HG03280 (cell line): ENCODE results near the gene C2CD2.

Source experiments
- ATAC-seq: cut with Tn5 transposase; IDR thresholded peaks from one replicate; pipeline ENCODE4 v1.9.1; 2021; ENCODE audit warnings: mild to moderate bottlenecking, moderate library complexity; ENCODE audit not compliant: unreplicated experiment

C2CD2 gene

DNA sequence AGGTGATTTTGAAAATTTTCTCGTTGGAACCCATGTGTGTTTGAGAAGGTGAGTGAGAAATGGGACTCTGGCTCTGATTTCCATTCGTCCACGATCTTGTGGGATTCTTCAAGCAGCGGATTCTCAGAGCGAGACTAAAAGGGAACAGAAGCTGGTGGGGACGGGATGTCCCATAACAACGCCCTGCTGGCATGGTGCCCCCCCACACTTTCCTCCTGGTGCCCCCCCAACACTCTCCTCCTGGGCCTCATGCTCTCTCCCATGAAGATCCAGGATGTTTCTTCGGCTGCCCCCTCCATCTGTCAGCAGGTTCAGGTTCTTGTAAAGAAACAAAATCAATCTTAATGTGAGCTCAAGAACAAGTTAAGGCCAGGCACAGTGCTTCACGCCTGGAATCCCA lies 103.7 kb downstream of the C2CD2 start:
- no peak for ATAC-seq

DNA sequence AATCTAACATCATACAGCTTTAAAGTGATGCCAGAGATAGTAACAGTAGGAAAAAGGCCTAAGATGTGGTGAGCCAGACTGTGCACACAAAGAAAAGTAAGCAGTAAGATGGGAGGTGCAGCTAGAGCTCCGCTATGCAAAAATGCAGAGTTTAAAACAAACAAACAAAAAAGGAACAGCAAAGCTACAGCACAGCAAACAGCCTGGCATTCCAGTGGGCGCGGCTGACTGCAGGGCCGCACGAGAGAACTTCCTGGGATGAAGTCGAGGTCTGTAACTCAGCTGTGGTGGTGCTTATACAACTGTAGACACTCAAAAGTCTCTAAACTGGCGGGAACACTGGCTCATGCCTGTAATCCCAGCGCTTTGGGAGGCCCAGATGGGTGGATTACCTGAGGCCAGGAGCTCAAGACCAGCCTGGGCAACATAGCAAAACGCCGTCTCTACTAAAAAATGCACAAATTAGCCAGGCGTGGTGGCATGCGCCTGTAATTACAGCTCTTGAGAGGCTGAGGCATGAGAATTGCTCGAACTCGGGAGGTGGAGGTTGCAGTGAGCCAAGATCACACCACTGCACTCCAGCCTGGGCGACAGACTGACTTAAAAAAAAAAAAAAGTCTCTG lies 104.7 kb downstream of the C2CD2 start:
- ATAC-seq: no peak

DNA sequence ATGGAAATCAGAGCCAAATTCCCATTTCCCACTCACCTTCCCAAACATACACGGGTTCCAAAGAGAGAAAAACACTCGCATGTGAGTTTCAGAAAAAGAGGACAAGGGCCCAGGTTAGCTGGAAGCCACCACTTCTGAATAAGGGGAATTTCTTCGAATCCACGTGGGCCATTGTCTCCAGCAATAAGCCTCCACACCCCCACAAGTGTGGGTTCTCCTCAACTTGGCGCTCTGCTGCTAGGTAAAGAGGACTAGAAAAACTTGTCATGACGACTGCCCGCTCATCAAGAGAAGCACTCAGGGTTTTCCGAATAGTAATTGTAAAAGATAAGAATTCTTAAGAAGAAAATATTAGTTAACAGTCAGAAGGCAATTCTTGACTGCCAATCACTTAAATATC lies 105.3 kb downstream of the C2CD2 start:
- no peak for ATAC-seq

DNA sequence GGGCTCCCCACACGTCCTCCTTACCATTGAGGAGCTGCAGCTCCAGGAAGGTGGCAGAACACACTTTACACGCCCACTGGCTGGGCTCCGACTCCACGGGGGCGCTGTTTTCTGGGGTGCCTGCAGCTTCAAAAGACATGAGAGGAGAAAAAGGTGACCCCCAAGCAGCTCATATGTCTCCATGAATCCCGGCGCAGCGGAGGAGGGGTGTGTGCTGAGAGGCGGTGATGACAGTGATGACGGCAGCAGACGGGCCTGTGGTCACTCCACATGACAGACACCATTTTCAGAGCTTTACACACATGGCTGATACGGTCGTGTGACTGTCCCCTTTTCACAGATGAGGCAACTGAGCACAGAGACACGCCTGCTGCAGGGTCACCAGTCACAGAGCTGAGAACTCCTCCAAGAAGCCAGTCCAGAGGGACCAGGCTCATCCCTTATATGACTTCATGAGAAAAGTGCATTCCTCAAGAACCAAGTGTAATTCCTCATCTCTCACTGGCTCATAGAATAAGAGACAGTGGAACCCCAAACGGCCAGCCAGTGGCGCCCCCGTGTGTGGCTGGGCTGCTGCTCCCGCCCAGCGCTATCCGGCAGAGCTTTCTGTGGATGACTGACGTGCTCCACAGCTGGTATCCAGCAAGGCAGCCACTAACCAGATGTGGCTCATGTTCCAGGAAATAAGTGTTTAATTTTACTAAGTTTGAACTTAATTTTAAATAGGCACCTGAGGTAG lies 106.6 kb downstream of the C2CD2 start:
- ATAC-seq: no peak

DNA sequence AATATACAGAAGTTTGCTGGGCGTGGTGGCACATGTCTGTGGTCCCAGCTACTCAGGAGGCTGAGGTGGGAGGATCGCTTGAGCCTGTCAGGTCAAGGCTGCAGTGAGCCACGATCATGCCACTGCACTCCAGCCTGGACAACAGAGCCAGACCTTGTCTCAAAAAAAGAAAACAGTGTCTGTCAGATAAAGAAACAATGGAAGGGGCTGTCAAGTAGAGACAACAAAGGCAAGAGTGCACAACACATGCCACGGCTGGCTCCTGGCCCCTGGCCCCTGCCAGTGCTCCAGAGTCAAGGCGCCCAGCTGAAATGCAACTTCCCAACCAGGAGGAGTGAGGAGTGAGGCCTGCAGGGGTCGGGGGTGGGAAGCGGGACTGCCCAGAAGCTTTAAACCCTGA lies 107.3 kb downstream of the C2CD2 start:
- ATAC-seq: no peak

DNA sequence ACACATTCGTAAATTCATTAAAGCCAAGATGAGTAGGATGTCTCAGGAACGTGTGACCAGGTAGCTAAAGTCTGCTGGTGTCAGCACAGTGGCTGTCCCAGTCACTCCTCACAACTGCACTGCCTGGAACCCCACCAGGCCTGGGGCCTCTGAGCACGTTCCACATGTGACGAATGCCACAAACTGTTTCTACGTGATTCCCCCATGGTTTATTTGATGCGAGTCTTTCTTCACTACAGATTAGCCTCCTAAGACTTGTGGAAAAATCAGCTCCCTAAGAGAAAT lies 107.8 kb downstream of the C2CD2 start:
- no peak for ATAC-seq

DNA sequence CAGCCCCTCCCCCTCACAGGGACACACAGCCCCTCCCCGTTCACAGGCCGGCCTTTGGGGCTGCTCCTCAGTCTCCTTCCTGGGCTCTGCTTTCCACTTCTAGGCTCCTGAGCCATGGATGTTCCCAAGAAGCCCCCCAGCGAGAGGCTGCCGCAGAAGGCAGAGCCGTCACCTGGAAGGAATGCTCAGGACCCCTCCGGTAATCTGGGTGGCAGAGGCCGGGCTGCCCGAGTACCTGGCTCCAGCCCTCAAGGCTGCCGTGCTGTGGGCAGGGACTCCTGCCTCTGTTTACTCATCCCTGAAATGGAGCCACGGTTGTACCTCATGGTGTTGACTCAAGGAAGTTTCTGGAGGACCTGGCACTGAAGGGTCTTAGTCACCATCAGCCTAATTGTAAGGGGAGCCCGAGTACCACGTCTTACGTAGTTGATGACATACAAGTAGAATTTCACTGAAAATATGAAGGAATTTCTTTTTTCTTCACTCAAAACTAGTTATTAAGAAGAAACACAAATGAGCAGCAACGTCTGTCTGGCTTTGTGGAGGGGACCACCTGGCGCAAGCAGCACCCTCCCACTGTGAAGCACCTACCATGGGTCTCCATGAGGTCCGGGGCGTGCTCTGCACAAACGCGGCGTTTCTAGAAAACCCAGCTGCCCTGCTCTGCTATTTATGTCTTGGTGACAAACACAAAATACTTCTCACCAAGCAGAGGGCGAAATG lies 108.3 kb downstream of the C2CD2 start:
- ATAC-seq: no peak

DNA sequence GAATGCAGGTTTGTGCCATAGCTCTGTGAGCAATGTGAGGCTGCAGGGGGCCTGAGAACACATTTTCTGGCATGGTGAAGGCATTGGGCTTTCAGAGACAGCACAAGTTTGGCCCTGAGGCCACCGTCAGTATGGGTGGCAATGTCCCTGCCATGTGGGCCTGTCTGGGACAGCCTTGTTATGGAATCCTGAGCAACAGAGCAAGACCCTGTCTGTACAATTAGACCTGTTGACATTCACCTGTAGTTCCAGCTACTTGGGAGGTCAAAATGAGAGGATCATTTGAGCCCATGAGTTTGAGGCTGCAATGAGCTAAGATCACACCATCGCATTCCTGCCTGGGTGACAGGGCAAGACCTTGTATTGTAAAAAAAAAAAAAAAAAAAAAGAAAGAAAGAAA lies 110.2 kb downstream of the C2CD2 start:
- no peak for ATAC-seq

DNA sequence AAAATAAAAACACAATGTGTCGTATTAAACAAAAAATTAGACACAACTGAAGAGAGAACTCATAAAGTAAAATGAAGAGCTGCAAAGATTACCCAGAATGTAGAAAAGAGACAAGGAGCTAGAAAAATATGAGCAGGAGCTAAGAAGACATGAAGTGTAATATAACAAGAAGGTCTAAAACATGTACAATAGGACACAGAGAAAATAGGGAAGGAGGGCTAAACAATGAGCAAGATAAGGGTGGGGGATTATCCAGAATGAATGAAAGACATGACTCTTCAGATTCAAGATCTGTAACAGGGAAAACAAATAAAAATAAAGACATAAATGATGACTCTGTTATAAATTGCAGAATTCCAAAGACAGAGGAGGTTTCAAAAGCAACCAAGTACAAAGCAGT lies 112.9 kb downstream of the C2CD2 start:
- ATAC-seq: no peak

DNA sequence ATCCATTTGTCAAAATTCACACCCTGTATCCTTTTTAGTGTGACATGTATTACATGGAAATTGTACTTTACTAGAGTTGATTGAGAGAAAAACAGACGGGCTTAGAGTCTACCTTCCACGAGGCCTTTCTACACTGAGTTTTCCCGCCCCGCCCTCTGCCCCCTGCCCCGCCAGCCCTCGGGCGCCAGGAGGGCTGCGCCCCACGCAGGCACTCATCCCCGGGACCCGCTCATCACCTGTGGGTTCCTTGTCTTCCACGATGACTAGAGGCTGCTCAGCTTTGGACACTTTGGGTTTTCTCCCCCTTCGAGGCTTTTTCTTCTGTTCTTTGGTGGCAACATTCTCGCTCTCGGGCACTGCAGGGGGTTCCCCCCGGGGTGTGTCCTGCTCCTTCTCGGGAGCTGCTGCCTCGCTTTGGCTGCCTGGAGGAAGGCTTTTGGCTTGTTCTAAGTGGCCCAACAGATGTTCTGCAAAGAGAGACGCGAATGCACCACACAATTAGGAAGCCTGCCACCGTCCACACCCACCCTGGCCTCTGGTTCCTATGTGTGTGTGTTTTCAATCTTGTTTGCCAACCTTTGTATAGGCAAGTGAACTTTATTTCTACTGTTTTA lies 114.3 kb downstream of the C2CD2 start:
- ATAC-seq: no peak

DNA sequence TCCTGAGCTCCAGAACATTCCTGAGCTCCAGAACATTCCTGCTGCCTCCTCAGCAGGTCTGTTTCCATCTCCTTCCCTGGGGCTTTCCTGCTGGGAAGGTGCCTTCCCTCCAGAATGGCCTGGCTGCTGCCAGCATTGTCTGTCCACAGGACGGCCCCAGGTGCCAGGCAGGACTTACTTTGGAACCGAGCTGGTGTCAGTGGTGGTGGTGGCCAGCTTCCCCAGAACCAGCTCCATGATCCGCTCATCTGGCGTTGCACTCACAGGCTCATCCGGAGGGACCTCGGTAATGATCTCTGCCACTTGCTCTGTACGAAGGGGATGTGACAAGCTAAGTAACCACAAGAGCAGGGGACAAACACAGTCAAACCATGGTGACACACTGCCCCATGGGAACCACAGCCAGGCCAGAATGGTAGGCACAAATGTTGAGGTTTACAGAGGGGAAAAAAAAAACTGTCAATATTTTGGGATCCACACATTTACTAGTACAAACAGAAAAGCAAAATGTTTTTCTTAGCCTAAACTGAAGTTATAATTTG lies 116.0 kb downstream of the C2CD2 start:
- no peak for ATAC-seq

DNA sequence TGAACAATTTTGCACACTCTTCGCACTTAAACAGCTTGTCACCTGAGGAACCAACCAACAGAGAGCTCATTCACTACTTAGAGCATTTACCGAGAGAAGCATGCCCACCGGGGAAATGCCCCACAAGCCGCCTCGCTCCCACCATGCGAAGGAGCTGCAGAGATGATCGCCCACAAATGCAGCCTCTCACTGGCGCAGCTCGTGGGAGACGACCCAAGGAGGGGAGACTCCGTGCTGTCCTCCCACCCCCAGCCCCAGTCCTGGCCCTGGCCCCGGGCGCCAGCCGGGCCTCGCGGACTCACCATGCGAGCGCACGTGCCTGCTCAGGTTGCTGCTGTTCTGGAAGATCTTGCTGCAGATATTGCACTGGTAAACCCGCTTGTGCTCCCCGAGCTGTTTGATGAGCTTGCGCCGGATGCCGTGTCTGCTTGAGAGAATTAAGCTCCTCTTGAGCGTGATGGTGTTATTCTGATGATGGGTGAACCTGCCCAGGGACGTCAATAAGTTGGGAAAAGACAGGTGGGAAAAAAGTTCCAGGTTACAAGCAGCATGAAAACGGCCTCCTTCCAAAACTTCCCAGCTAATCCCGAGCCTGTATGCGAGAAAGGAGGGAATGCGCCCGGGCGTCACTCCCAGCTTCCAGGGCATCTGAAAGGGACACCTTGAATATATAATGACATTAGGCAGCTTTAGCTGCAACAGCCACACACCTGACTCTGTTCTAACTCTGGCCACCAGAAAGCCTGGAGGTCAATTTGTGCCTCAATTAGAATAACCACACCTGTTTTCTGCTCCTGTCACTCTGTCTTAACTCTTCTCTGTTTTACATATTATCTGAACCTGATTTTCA lies 117.4 kb downstream of the C2CD2 start:
- no peak for ATAC-seq

DNA sequence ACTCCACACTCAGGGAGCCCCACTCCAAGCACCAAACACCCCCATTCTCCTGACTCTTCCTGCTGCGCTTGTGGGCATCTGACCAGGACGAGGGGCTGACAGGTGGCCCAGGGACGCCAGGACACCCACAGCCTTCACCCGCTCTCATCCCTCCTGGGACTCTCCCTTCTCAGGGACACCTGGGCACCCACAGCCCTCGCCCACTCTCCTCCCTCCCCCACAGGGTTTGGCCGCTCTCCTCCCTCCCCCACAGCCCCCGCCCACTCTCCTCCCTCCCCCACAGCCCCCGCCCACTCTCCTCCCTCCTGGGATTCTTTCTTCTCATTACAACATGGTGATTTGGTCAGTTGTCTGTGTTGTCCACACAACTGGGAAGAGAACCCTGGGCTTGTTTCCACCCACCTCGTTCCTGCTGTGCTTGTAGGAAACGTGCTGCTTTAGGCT lies 118.1 kb downstream of the C2CD2 start:
- no peak for ATAC-seq
